RWPE2 (cell line): ENCODE results near the gene CSMD2.

Source experiments
- ATAC-seq: fragments of 200-7000 bp; cut with Tn5 transposase; 3 replicates; pipeline ENCODE4 v1.9.1; 2021; ENCODE audit warnings: low read depth
- DNase-seq: peaks from one replicate; pipeline ENCODE4 v3.0.0-alpha.2; 2020; ENCODE audit warnings: low spot score
- H3K27ac ChIP-seq: fragments of 450-650 bp; 2 replicates; pipeline ENCODE4 v1.5.1; 2017; ENCODE audit warnings: mild to moderate bottlenecking; ENCODE audit not compliant: poor library complexity, severe bottlenecking
- H3K27me3 ChIP-seq: fragments of 250-450 bp; sonication (Bioruptor Pico); 2 replicates; pipeline ENCODE4 v1.5.1; 2021; ENCODE audit warnings: mild to moderate bottlenecking, moderate library complexity; ENCODE audit not compliant: insufficient read depth, poor library complexity, severe bottlenecking
- H3K36me3 ChIP-seq: fragments of 250-450 bp; sonication (Bioruptor Pico); 2 replicates; pipeline ENCODE4 v1.5.1; 2020; ENCODE audit warnings: low read depth, mild to moderate bottlenecking, moderate library complexity
- H3K4me1 ChIP-seq: fragments of 250-450 bp; sonication (Bioruptor Pico); 2 replicates; pipeline ENCODE4 v1.5.1; 2021; ENCODE audit warnings: mild to moderate bottlenecking, moderate library complexity; ENCODE audit not compliant: insufficient read depth, poor library complexity, severe bottlenecking
- H3K4me3 ChIP-seq: fragments of 250-450 bp; sonication (Bioruptor Pico); 2 replicates; pipeline ENCODE4 v1.5.1; 2021; ENCODE audit warnings: mild to moderate bottlenecking, moderate library complexity; ENCODE audit not compliant: severe bottlenecking
- H3K9me3 ChIP-seq: fragments of 250-450 bp; sonication (Bioruptor Pico); 2 replicates; pipeline ENCODE4 v1.5.1; 2021; ENCODE audit warnings: mild to moderate bottlenecking, moderate library complexity; ENCODE audit not compliant: severe bottlenecking
- TF ChIP-seq, protein P1 (sequence below): fragments of 450-650 bp; IDR thresholded peaks from one replicate; pipeline ENCODE4 v1.5.1; 2017; ENCODE audit warnings: mild to moderate bottlenecking, moderate library complexity; ENCODE audit not compliant: poor library complexity, severe bottlenecking

Gene CSMD2

DNA sequence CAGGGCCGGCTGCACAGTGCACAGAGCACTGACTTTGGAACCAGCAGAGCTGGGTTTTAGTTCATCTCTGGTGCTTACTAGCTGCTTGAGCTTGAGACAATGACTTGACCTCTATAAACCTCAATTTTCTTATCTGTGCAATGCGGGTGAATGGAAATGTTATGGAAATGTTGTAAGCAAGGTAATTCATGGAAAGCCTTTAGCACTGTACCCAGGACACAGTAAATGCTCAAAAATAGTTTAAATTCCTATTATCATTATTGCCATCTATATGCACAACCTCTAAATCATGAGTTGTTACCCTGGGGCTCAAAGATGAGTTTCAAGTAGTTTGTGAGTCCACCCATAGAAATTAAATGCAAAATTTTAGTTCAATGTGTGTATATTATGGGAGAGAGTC, 99.5 kb downstream of the CSMD2 start:
- Histone ChIP-seq H3K4me3 (no peak overlapping the region), H3K36me3 (no peaks in the 10 kb centered on the region), H3K27me3 (no peaks in the 10 kb centered on the region), H3K9me3 (no peaks in the 10 kb centered on the region), H3K27ac (no peak overlapping the region), H3K4me1 (no peaks in the 10 kb centered on the region)
- no peak for ATAC-seq
- DNase-seq = no peak
- TF ChIP-seq, protein P1, sequence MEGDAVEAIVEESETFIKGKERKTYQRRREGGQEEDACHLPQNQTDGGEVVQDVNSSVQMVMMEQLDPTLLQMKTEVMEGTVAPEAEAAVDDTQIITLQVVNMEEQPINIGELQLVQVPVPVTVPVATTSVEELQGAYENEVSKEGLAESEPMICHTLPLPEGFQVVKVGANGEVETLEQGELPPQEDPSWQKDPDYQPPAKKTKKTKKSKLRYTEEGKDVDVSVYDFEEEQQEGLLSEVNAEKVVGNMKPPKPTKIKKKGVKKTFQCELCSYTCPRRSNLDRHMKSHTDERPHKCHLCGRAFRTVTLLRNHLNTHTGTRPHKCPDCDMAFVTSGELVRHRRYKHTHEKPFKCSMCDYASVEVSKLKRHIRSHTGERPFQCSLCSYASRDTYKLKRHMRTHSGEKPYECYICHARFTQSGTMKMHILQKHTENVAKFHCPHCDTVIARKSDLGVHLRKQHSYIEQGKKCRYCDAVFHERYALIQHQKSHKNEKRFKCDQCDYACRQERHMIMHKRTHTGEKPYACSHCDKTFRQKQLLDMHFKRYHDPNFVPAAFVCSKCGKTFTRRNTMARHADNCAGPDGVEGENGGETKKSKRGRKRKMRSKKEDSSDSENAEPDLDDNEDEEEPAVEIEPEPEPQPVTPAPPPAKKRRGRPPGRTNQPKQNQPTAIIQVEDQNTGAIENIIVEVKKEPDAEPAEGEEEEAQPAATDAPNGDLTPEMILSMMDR = no peak

- DNase-seq (no peak), ATAC-seq (no peak)
- no peaks in the 10 kb centered on the region for H3K36me3 ChIP-seq
- no peaks in the 10 kb centered on the region for H3K9me3 ChIP-seq
- H3K4me1 ChIP-seq = no peaks in the 10 kb centered on the region
- TF ChIP-seq, protein P1 = no peak
- no peaks in the 10 kb centered on the region for H3K27me3 ChIP-seq
- no peak overlapping the region for H3K4me3 ChIP-seq
- no peak overlapping the region for H3K27ac ChIP-seq
Measured at GRCh38 chr1:34060901-34061415, 104.1 kb downstream of the CSMD2 start.

DNA sequence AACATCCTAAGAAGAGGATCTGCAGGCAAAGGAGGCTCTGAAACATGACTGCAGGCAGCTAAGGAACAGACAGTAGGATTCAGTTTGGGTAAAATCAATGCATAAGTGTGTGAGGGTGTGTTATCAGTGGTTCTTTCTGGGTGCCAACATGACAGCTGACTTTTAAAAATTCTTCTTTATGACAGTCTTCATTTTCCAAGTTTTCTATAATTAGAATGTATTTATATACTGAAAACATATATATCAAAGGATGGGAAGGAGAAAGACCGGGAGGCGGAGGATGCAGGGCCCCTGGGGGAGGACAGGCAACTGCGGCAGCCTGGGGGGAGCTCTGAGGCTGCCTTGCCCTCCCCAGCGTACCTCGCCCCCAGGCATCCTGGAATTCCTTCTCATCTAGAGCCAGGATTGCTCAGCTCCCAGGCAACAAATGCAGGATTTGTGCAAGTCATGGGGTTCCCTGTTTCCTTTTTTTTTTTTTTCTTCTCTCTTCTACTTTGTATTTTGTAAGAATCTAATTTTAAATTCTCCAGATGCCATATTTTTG, 104.8 kb downstream of the CSMD2 start:
- no peak for ATAC-seq

GRCh38 chr1:34057347-34058130, 107.5 kb downstream of the CSMD2 start:
- Histone ChIP-seq H3K9me3 (no peaks in the 10 kb centered on the region), H3K27ac (no peak overlapping the region), H3K36me3 (no peaks in the 10 kb centered on the region), H3K27me3 (no peaks in the 10 kb centered on the region), H3K4me1 (no peaks in the 10 kb centered on the region), H3K4me3 (no peak overlapping the region)
- DNase-seq = no peak
- ATAC-seq = no peak
- TF ChIP-seq, protein P1 = no peak

More for the DNA sequence above, 104.8 kb downstream of the CSMD2 start:
- no peaks in the 10 kb centered on the region for H3K9me3 ChIP-seq
- TF ChIP-seq, protein P1 = no peak
- H3K4me1 ChIP-seq = no peaks in the 10 kb centered on the region
- DNase-seq = no peak
- H3K27ac ChIP-seq = no peak overlapping the region
- H3K27me3 ChIP-seq = no peaks in the 10 kb centered on the region
- no peak overlapping the region for H3K4me3 ChIP-seq
- no peaks in the 10 kb centered on the region for H3K36me3 ChIP-seq

- no peak for DNase-seq
- TF ChIP-seq, protein P1 = no peak
- H3K4me1 ChIP-seq = no peaks in the 10 kb centered on the region
Measured at GRCh38 chr1:34055818-34056217, 109.2 kb downstream of the CSMD2 start.

More at GRCh38 chr1:34055818-34056217, 109.2 kb downstream of the CSMD2 start:
- H3K9me3 ChIP-seq = no peaks in the 10 kb centered on the region
- no peak for ATAC-seq
- H3K36me3 ChIP-seq = no peaks in the 10 kb centered on the region
- H3K4me3 ChIP-seq = no peak overlapping the region
- no peak overlapping the region for H3K27ac ChIP-seq
- H3K27me3 ChIP-seq = no peaks in the 10 kb centered on the region
